Mammary epithelial cell (primary cell): Measurements from ENCODE around the gene AXIN2.

ENCODE experiments used
- CTCF ChIP-seq, 2 donors: IDR thresholded peaks in 1 of 2; conservative IDR thresholded peaks in 1 of 2; 2 replicates each; pipeline ENCODE4 v1.5.1; 2011 to 2012; ENCODE audit warnings: inconsistent platforms in 2 of 2, low read length in 2 of 2, mild to moderate bottlenecking in 2 of 2, control low read depth in 1 of 2, low read depth in 1 of 2; ENCODE audit not compliant: insufficient read depth in 1 of 2; ENCODE audit errors: extremely low read depth in 1 of 2
- EZH2 ChIP-seq: IDR thresholded peaks from 2 replicates; pipeline ENCODE4 v1.6.1; 2012; ENCODE audit warnings: low read length, inconsistent platforms, borderline replicate concordance

GRCh38 chr17:65573282-65573602 is 11.8 kb upstream of the AXIN2 start:
- TF ChIP-seq EZH2 (no peak), CTCF (conservative IDR thresholded peaks at IDR 0.05 in 1 of 2, IDR thresholded peaks at IDR 0.05 in 1 of 2; ENCODE audit: extremely low read depth in 1 of 2, insufficient read depth in 1 of 2, low read depth in 1 of 2, low read length in 2 of 2) (no peak)
